ENCODE results near the gene SURF2.
A peak's percentile ranks its signal among the peaks of the same experiment; 100 is the strongest.

Gene SURF2

DNA sequence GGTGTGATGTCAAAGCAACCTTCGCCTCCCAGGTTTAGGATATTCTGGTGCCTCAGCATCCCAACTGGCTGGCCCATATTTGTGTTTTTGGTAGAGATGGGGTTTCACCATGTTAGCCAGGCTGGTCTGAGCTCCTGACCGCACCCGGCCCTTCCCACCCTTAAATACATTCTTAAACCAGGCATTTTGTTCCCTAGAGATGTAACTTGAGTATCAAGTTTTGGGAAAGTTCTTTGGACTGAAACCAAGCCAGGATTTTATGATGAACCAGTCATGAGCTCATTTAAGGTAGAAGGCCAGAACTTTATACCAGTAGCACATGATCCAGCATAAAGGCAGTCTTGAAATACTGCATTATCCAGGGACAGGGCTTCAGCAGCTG lies 4.8 kb upstream of the SURF2 start:
- Histone ChIP-seq H3K4me3 (IDR thresholded peaks at IDR 0.05; ENCODE audit: insufficient read depth, low read depth, low read length) (no peak overlapping the region), H2AFZ (ENCODE audit: low read depth) (no peak overlapping the region), H3K4me2 (no peak overlapping the region), H4K20me1 (ENCODE audit: insufficient read depth) (peaks cover 7% of the 10 kb centered on the region; the same call in 1 of the 2 replicates), H3K36me3 (ENCODE audit: insufficient read depth) (peaks cover 29% of the 10 kb centered on the region), H3K9ac (no peak overlapping the region), H3K27me3 (ENCODE audit: insufficient read depth, low read depth) (no peaks in the 10 kb centered on the region), H3K79me2 (ENCODE audit: insufficient read depth, low read depth) (peaks cover 42% of the 10 kb centered on the region), H3K4me1 (ENCODE audit: low read depth, poor library complexity, severe bottlenecking) (peaks cover 28% of the 10 kb centered on the region), H3K27ac (no peak overlapping the region)
- TF ChIP-seq CTCF (conservative IDR thresholded peaks at IDR 0.05; ENCODE audit: low read depth, low read length) = no peak

- Histone ChIP-seq H3K4me1 (ENCODE audit: low read depth, poor library complexity, severe bottlenecking) (peaks cover 26% of the 10 kb centered on the region), H3K4me2 (no peak overlapping the region), H3K36me3 (ENCODE audit: insufficient read depth) (peaks cover 29% of the 10 kb centered on the region), H4K20me1 (ENCODE audit: insufficient read depth) (peaks cover 7% of the 10 kb centered on the region; the same call in 1 of the 2 replicates), H3K27ac (no peak overlapping the region), H3K79me2 (ENCODE audit: insufficient read depth, low read depth) (peaks cover 39% of the 10 kb centered on the region), H3K9ac (no peak overlapping the region), H2AFZ (ENCODE audit: low read depth) (no peak overlapping the region), H3K27me3 (ENCODE audit: insufficient read depth, low read depth) (no peaks in the 10 kb centered on the region), H3K4me3 (IDR thresholded peaks at IDR 0.05; ENCODE audit: insufficient read depth, low read depth, low read length) (no peak overlapping the region)
- peak; percentile 67 for TF ChIP-seq CTCF (conservative IDR thresholded peaks at IDR 0.05; ENCODE audit: low read depth, low read length)
Observed at GRCh38 chr9:133351908-133352634, 4.3 kb upstream of the SURF2 start.

DNA sequence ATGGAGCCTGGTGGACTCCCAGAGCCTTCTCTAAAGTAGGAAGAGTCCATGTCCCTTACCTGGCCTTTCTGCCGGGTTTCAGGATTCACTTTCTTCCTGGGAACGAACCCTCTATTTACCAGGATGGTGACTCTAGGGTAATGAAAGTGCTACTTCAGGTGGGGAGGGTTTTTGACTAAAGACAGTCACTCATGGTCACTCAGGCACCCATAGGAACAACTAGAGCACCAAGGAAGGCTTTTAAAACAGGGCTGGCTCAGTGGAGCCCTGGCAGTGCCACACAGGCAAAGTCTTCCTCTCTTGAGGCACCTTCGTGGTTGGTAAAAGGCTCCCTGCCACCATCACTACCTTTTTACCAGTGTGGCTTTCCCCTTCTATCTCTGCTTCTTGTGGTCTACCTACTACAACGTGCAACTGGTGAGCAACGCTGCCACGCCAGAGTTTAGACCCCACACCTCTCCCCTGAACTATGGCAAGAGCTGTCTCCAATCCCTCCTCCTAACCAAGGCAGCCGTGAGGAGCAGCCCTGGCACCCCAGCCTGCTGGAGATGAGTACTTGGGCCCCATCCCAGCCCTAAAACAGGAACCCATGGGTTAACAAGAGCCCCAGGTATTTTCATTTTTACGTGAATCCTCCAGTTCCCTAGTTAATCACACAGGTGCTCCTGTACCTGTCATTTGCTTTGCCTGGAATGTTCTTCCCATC lies 3.6 kb upstream of the SURF2 start:
- H3K4me1 ChIP-seq (ENCODE audit: low read depth, poor library complexity, severe bottlenecking) = peaks cover 32% of the 10 kb centered on the region
- H3K79me2 ChIP-seq (ENCODE audit: insufficient read depth, low read depth) = peaks cover 43% of the 10 kb centered on the region
- H3K27ac ChIP-seq = no peak overlapping the region
- H3K27me3 ChIP-seq (ENCODE audit: insufficient read depth, low read depth) = no peaks in the 10 kb centered on the region
- H3K9ac ChIP-seq = no peak overlapping the region
- H2AFZ ChIP-seq (ENCODE audit: low read depth) = no peak overlapping the region
- H3K4me2 ChIP-seq = no peak overlapping the region
- no peak for TF ChIP-seq CTCF (conservative IDR thresholded peaks at IDR 0.05; ENCODE audit: low read depth, low read length)
- peaks cover 7% of the 10 kb centered on the region; the same call in 1 of the 2 replicates for H4K20me1 ChIP-seq (ENCODE audit: insufficient read depth)
- H3K36me3 ChIP-seq (ENCODE audit: insufficient read depth) = peaks cover 29% of the 10 kb centered on the region
- no peak overlapping the region for H3K4me3 ChIP-seq (IDR thresholded peaks at IDR 0.05; ENCODE audit: insufficient read depth, low read depth, low read length)

- Histone ChIP-seq H2AFZ (ENCODE audit: low read depth) (no peak overlapping the region), H3K27me3 (ENCODE audit: insufficient read depth, low read depth) (no peaks in the 10 kb centered on the region), H3K4me3 (IDR thresholded peaks at IDR 0.05; ENCODE audit: insufficient read depth, low read depth, low read length) (no peak overlapping the region), H3K4me2 (no peak overlapping the region), H3K4me1 (ENCODE audit: low read depth, poor library complexity, severe bottlenecking) (peaks cover 32% of the 10 kb centered on the region), H3K9ac (no peak overlapping the region), H3K36me3 (ENCODE audit: insufficient read depth) (peaks cover 29% of the 10 kb centered on the region), H3K27ac (0 out of 2 replicates have a peak overlapping the region, but pooled peaks have one; percentile 9), H3K79me2 (ENCODE audit: insufficient read depth, low read depth) (peaks cover 37% of the 10 kb centered on the region), H4K20me1 (ENCODE audit: insufficient read depth) (peaks cover 7% of the 10 kb centered on the region; the same call in 1 of the 2 replicates)
- TF ChIP-seq CTCF (conservative IDR thresholded peaks at IDR 0.05; ENCODE audit: low read depth, low read length) = no peak
Observed at GRCh38 chr9:133353548-133353947, 2.8 kb upstream of the SURF2 start.
